Subcutaneous adipose tissue (tissue), 4 donors: ENCODE measurements around the gene CTAG1B. TPM values are rescaled to one million over a fixed set of nuclear protein-coding genes. Genes with fewer than 3 reads are reported as not detected.

Source experiments
- CTCF ChIP-seq: fragments of 450-650 bp; IDR thresholded peaks from one replicate; pipeline ENCODE4 v1.5.1; 2016; ENCODE audit warnings: low read depth, mild to moderate bottlenecking, control low read depth, antibody characterized with exemption, moderate library complexity
- total RNA-seq, 4 donors: library from RNA; depleted of rRNA; stranded (reverse); fragments of >200 nt; gene quantifications; one replicate each; pipeline ENCODE4 v1.1.0, GENCODE V29; 2016

CTAG1B gene
- total RNA-seq, 4 donors from 2014 or later = not detected

- no peak for TF ChIP-seq CTCF
Measured at GRCh38 chrX:154602226-154602625, 16.9 kb downstream of the CTAG1B start.

GRCh38 chrX:154600759-154601374 is 18.2 kb downstream of the CTAG1B start:
- no peak for TF ChIP-seq CTCF

GRCh38 chrX:154599531-154599930 is 19.6 kb downstream of the CTAG1B start:
- no peak for TF ChIP-seq CTCF

GRCh38 chrX:154598656-154599055 is 20.4 kb downstream of the CTAG1B start:
- no peak for TF ChIP-seq CTCF

GRCh38 chrX:154597221-154597620 is 21.9 kb downstream of the CTAG1B start:
- no peak for TF ChIP-seq CTCF

GRCh38 chrX:154596290-154596929 is 22.7 kb downstream of the CTAG1B start:
- no peak for TF ChIP-seq CTCF

GRCh38 chrX:154595559-154596249 is 23.4 kb downstream of the CTAG1B start:
- no peak for TF ChIP-seq CTCF
